ENCODE data around the gene CAMLG.
"Not testable (repeated sequence)": the region's sequence is repeated elsewhere in the genome, so short reads cannot be mapped to it uniquely, and the experiment has no call there.

Gene CAMLG

DNA sequence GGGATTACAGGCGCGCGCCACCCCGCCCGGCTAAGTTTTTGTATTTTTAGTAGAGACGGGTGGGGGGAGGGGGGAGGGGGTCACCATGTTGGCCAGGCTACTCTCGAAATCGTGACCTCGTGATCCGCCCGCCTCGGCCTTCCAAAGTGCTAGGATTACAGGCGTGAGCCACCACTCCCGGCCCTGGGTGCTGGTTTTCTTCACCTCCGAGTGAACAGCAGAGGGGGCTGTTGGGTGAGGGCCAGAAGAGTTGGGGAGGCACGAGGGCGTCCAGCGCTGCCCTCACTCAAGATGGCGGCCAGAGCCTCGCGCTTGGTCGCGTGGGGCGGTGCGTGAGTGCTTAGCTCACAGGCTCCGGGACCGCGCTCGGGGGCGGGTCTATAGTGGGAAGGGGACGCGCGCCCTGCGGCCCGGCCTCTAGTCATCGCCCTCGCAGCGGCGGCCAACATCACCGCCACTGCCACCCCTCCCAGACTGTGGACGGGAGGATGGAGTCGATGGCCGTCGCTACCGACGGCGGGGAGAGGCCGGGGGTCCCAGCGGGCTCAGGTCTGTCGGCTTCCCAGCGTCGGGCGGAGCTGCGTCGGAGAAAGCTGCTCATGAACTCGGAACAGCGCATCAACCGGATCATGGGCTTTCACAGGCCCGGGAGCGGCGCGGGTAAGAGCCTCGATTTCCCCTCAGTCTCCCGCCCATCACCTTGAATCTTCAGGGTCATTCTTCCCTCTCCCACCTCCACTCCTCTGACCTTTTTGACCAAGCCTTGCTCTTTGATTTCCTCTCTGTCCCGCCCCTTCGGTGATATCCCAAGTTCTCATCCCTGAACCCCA, at the start of gene CAMLG:
CAMLG (plus strand) TSS at position 416 of the 830 bp plus-strand sequence; CDS start at position 489, 73 bp downstream.
- DNase-seq: peak; percentile 73

DNA sequence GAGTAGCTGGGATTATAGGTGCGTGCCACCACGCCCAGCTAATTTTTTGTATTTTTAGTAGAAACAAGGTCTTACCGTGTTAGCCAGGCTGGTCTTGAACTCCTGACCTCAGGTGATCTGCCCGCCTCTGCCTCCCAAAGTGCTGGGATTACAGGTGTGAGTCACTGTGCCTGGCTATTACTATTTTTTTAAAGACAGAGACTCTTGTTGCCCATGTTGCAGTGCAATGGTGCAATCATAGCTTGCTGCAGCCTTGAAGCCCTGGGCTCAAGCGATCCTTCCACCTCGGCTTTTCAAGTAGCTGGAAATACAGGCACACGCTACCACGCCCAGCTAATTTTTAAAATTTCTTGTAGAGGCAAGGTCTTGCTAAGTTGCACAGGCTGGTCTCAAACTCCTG, 48.2 kb upstream of the CAMLG start:
- DNase-seq: not testable (repeated sequence)

DNA sequence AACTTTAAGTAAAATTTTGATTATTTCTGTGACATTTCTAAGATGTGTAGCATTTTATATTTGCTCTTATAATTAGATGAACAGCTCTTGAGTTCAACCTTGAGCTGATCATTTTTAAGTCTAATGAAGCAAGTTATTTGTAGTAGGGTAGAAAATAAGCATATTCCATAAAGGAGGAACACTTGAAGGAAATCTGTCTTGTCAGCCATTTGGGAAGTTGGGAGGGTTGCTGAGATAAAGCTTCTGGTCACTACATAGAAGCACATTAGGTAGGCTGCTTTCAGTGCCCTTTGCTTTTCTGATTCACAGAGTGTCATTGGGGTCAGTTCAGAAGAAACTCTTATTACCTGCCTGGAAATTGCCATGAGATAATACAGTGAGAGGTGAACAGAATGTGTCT, 45.6 kb upstream of the CAMLG start:
- no peak for DNase-seq

DNA sequence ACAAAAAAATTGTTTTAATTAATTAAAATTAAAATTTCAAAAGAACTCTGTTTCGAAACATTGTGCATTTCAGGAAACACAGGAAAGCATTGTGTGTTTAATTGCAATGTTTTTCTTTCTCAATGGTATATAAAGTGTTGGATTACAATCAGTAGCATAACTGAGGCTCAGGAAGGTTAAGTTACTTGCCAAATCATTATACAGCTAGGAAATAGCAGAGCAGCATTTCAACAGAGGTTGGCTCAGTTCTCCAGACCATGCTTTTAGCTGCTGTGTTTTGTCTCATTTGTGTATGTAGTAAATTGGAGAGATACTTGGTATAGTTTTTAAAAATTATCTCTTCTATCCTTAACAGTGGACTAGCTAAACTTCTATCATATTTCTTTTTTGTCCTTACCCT, 30.0 kb upstream of the CAMLG start:
- no peak for DNase-seq

DNA sequence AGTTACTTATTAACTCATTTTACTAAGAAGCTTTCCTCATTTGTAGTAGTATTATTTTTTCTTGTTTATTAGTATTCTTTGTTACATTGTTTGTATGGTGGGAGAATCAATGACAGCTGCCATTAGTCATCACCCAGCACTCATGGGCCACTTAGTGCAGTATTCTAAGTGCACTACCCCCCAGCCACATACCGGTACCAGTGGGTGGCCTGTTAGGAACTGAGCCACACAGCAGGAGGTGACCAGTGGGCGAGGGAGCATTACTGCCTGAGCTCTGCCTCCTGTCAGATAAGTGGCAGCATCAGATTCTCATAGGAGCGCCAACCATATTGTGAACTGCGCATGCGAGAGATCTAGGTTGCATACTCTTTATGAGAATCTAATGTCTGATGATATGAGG, 24.2 kb upstream of the CAMLG start:
- DNase-seq: no peak

DNA sequence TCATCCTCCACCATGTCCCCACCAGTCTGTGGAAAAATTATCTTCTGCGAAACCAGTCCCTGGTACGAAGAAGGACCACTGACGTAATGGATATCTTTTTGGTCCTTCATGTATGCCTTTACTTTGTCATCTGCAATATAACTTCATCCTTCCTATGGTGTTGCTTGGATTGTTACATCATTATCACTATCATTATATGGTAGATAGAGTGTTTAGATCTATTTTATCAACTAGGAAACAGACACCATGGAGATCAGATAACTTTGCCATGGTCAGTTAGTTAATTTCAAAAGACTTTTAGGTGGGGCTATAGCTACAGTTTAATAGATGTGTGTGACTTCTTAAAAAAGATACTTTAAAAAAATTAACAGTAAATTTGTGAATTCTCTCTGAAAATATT, 23.8 kb upstream of the CAMLG start:
- no peak for DNase-seq

DNA sequence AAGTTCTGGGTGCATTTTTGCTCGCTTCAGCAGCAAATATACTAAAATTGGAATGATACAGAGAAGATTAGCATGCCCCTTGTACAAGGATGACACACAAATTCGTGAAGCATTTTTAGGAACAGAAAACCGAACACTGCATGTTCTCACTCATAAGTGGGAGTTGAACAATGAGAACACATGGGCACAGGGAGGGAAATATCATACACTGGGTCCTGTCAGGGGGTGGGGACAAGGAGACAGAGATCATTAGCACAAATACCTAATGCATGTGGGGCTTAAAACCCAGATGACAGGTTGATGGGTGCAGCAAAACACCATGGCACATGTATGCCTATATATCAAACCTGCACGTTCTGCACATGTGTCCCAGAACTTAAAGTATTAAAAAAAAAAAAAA, 22.9 kb upstream of the CAMLG start:
- not testable (repeated sequence) for DNase-seq

DNA sequence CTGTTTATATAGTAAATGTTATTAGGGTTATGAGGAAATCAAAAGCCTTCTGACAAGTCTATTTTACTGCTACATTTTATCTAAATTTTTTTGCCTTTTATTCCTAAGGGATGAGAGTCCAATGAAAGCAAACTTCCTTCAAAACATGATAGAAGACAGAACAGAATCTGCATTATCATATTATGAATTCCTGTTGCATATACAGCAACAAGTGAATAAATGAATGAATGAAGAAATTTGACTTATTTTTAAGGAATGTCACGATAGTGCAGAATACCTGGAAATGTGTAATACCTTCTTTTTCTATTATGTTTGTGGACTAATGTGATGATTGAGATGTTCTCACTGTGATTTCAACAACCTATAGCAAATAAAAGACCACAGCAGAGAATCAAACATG, 13.5 kb upstream of the CAMLG start:
- no peak for DNase-seq

DNA sequence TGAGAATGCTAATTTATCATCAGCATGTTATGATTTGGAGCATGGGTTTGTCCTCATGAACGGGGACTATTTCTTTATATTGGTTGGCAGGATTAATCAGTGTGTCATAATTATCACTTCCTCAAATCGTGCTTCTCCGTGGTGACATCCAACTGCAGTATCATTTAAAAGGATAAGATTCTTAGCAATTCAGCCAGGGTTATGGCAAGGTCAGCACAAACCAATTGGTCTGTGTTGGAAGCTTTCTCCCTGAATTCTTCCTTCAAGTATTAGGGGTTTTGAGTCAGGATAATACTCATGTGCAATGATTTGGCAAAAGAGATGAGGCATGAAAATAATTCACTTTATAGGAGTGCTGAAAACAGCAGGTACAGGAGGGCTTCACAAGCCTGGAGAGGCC, 5.5 kb upstream of the CAMLG start:
- no peak for DNase-seq

DNA sequence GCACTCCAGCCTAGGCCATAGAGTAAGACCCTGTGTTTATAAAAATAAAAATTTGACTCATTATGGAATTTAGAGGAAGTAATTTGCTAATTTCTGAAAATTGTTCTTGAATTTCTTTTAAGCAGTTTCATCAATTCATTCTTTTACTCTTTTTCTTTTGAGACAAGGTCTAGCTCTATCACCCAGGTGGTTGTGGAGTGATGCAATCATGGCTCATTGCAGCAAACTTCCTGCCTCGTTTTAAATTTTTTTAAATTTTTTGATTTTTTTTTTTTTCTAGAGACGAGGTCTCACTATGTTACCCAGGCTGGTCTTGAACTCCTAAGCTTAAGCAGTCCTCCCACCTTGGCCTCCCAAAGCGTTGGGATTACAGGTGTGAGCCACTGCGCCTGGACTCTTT, 3.1 kb upstream of the CAMLG start:
- DNase-seq: no peak

DNA sequence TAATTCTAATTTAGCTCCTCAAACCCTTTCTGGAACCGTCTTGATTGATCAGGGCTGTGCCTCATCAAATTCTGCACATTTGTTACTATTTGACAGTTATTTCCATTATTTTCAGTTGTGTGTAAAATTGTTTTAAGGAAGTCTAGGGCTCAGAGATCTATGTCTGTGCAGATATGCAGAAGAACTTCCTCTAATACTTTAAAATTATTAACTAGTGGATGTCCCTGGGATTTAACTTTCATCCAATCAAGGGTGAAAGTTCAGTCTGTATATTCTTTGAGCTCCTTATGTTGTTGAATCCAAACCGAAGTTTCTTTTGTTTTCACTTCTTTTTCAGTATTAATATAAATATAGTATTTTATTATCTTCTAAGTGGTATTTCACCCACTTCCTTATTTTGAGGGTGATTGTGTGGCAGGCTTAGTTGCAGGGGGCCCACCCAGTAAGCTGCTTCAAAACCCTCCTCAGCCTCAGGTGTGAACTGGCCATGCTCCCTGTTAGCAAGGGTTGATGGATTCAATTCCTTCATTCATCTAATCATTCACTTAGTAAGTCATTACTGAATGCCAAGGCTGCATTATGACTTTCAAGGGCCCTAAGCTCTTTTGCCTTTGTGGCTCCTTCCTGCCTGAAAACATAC, 2.1 kb upstream of the CAMLG start:
- DNase-seq: no peak

DNA sequence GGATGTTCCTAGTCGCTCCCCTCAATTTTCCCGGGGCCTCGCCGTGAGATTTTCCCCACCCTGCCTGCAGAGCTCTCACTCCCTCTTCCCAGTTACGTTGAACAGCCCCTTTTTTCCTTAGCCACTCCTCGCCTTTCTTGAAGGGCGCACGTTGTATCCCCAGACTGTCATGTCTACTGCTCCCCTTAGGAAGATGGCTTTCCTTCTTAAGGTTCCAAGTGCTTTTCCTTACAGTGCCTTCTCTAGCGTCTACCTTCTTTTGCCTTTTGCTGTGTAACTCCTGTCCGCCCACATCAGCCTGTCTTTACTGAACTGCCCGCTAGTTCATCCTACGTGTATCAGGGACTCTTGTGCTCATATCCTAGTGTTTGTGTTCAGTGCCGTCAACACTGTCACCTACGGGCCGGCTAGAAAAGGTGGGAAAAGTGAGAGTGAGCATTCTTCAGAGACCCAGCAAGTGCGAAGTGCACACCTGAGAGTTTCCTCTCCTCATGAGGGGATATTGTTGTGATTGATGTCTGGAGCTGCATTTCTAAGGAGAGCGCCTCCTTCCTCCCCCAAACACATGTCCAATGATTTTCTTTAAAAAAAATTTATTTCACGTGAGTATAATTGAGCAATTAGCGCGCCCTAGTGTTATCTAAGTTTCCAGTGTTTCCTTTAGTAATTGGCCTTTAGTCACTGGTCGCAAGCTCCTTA, 764 bp downstream of the CAMLG start:
- DNase-seq: peak; percentile 18

DNA sequence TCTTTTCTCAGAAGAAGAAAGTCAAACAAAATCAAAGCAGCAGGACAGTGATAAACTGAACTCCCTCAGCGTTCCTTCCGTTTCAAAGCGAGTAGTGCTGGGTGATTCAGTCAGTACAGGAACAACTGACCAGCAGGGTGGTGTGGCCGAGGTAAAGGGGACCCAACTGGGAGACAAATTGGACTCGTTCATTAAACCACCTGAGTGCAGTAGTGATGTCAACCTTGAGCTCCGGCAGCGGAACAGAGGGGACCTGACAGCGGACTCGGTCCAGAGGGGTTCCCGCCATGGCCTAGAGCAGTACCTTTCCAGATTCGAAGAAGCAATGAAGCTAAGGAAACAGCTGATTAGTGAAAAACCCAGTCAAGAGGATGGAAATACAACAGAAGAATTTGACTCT, 2.7 kb downstream of the CAMLG start:
- DNase-seq: no peak

DNA sequence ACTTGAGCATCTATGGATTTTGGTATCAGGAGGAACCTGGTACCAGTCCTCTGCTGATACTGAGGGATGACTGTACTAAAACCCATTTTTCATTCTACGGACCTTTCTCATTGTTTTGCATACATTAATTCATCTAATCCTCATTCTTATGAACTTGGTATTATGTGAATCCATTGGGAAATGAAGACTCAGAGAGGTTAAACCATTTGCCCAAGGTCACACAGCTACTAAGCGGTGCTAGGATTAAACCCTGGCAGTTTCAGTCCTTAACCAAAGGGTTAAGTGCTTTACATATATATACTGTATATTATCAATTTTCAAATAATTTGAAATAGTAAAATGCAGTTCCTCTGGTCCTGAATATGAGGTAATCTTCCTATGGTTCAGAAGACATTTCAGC, 3.8 kb downstream of the CAMLG start:
- no peak for DNase-seq

DNA sequence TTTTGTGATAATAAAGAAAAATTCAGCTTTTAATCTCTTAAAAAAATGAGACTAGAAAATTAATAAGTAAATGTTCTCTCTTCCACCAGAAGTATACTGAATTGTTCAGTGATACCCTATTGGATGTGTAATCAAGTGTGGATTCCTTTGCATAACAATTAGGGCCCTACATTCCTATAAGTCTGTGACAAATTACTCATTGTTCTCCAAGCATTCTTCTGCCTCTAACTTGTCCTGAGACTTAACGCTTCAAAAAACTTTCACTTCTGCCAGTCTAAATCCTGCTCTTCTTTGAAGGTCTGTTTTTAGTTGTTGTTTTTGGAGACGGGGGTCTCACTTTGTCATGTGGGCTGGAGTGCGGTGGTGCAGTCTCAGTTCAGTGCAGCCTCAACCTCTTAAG, 11.1 kb downstream of the CAMLG start:
- no peak for DNase-seq

DNA sequence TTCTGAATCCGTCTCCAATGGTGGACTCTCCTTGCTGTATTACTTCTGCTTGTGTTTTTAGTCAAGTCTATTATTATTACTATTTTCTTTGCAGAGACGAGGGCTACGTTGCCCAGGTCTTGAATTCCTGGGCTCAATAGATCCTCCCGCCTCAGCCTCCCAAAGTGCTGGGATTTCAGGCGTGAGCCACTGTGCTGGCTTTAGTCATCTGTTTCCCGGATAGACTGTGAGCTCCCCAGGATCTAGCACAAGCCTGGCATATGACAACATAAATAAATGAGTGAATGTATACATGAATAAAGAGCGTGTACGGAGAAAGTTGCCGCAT, 19.8 kb downstream of the CAMLG start:
- DNase-seq: no peak

DNA sequence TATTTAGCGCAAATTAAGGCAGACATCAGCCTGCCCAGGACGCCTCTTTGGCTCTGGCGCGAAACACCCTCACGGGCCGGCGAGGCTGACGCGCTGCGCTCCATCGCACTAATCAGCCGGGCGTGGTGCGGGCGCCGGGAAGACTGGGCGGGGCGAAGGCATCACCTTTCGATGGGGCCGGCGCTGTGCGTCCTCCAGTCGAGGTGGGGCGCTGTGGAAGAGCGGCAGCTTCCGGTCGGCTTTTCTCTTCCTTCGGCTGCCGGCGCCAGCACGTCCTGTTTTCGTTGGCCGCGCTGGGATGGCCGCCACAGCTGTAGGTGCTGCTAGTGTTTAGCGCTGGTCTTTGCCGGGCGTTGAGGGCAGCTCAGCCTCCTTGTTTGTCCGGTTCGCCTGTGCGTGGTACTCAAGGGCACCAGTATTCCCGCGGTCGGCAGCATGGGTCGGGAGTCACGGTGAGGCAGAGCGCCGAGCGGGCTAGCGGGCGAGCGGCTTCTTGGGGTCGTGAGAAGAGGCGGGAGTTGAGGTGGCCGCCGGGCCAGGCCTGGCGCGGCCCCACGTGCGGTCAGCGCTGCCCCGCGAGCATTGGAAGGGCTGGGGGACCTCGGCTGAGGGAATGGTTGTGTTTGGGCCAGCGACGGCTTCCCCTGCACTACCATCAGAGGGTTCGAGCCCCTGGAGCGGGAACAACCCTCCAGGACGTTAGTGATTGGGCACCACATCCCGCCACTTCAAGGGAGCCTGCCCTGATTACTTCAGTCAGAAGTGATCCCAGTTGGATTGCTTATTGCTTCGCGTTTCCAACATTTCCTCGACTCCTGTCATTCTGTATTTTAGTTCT, 20.4 kb downstream of the CAMLG start, which contains the start of gene DDX46:
DDX46 (plus strand) TSS at position 276 of the 838 bp plus-strand sequence; CDS start at position 436, 160 bp downstream.
- peak; percentile 50 for DNase-seq

DNA sequence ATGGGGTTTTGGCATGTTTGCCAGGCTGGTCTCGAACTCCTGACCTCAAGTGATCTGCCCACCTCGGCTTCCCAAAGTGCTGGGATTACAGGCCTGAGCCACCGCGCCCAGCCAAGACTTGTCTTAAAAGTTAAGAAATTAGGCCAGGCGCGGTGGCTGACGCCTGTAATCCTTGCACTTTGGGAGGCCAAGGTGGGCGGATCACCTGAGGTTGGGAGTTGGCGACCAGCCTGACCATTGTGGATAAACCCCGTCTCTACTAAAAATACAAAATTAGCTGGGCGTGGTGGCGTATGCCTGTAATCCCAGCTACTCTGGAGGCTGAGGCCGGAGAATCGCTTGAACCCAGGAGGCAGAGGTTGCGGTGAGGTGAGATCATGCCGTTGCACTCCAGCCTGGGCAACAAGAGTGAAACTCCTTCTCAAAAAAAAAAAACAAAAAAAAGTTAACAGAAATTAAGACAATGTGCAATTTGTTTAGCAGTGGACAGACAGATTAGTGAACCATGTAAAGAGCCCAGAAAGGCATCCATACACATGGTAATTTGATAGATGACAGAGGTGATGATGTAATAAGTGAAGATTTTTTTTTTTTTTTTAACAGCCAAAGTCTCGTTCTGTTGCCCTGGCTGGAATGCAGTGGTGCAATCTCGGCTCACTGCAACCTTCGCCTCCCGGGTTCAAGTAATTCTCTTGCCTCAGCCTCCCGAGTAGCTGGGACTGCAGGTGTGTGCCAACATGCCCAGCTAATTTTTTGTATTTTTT, 29.4 kb downstream of the CAMLG start:
- DNase-seq: not testable (repeated sequence)

DNA sequence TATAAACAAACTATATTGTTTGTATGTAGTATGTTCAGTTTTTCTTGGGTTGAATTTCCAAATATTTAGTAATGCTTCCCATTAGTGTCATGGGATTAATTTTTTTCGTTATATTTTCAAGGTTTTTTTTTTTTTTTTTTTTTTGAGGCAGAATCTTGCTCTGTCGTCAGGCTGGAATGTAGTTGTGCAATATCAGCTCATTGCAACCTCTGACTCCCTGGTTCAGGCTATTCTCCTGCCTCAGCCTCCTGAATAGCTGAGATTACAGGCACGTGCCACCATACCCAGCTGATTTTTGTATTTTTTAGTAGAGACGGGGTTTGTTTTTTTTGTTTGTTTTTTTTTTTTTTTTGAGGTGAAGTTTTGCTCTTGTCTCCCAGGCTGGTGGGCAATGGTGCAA, 30.9 kb downstream of the CAMLG start:
- no peak for DNase-seq

DNA sequence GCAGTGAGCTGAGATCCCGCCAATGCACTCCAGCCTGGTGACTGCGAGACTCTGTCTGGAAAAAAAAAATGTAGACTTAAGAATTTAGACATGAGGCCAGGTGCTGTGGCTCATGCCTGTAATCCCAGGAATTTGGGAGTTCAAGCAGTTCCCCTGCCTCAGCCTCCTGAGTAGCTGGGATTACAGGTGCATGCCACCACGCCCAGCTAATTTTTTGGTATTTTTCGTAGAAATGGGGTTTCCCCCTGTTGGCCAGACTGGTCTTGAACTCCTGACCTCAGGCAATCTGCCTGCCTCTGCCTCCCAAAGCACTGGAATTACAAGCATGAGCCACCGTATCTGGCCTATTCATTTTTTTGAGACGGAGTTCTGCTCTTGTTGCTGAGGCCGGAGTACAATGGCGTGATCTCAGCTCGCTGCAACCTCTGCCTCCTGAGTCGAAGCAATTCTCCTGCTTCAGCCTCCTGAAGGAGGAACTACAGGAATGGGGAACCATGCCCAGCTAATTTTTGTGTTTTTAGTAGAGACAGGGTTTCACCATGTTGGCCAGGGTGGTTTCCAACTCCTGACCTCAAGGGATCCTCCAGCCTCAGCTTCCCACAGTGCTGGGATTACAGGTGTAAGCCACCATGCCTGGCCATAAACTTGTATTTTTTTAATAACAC, 34.2 kb downstream of the CAMLG start:
- no peak for DNase-seq

DNA sequence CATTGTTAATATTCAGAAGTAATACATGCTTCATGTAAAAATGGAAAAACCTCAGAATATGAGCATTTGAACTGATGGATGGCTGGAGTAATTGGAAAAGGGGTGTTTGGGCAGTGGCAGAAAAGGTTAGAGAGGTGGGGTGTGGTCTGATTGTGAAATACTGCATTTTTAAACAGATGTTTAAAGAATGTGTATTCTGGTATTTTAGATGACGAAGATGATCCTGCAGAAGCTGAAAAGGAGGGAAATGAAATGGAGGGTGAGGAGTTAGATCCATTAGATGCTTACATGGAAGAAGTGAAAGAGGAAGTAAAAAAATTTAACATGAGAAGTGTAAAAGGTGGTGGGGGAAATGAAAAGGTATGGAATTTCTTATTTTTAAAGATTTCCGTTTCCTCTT, 39.0 kb downstream of the CAMLG start:
- DNase-seq: no peak
